GM12878 (cell line): ENCODE measurements around the gene WWOX. TPM values are rescaled to one million over a fixed set of nuclear protein-coding genes. Genes with fewer than 3 reads are reported as not detected.

ENCODE experiments used
- ATAC-seq: fragments of 200-7000 bp; cut with Tn5 transposase; 3 replicates; pipeline ENCODE4 v1.9.1; 2020; ENCODE audit warnings: mild to moderate bottlenecking, moderate library complexity
- BruUV-seq: library from RNA; stranded (reverse); fragments of 400-500 nt; replicated peaks from 2 replicates; lab custom pipeline; 2021; lab: Mats Ljungman, UMichigan
- CTCF ChIA-PET: fragments of 300-600 bp; sonication (Branson Sonifier 250); formaldehyde crosslinking; extraction: SDS; loops from one replicate; lab custom pipeline; 2021; ENCODE audit warnings: inconsistent platforms; lab: Yijun Ruan, JAX
- POLR2A ChIA-PET: fragments of 350-600 bp; formaldehyde crosslinking; extraction: SDS; loops from one replicate; lab custom pipeline; 2021; ENCODE audit warnings: inconsistent platforms; lab: Charles Lee
- RAD21 ChIA-PET: fragments of 300-600 bp; sonication (Branson Sonifier 250); formaldehyde crosslinking; loops from one replicate; lab custom pipeline; 2023; ENCODE audit warnings: antibody characterized with exemption; ENCODE audit not compliant: unreplicated experiment; lab: Charles Lee
- SMC1A ChIA-PET: fragments of 300-600 bp; sonication (Branson Sonifier 250); formaldehyde crosslinking; loops from one replicate; lab custom pipeline; 2023; ENCODE audit not compliant: unreplicated experiment, uncharacterized antibody; lab: Charles Lee
- DNase-seq: peaks from one replicate; pipeline ENCODE4 v3.0.0-alpha.2; 2011; ENCODE audit warnings: low read depth, low spot score
- FAIRE-seq: peaks from 3 replicates; lab custom pipeline; 2011; peaks lifted over from hg19 to GRCh38; lab: Jason Lieb, UNC
- H2AFZ ChIP-seq: 2 replicates; pipeline ENCODE4 v1.6.0; 2011; ENCODE audit warnings: low read depth, low read length, control low read depth; ENCODE audit not compliant: control insufficient read depth
- H3K27ac ChIP-seq: 2 replicates; pipeline ENCODE4 v1.5.1; 2011; ENCODE audit warnings: control low read depth; ENCODE audit not compliant: control insufficient read depth, insufficient read depth
- H3K27me3 ChIP-seq, 2 experiments: replicated peaks in 1 of 2; 2 replicates each; pipeline versions ENCODE4 v1.6.0 to v1.6.1; 2011; ENCODE audit warnings: low read length in 1 of 2; ENCODE audit not compliant: control insufficient read depth in 2 of 2, insufficient read depth in 2 of 2
- H3K36me3 ChIP-seq, 2 experiments: 2 replicates each; pipeline ENCODE4 v1.5.1; 2011; ENCODE audit warnings: low read length in 1 of 2; ENCODE audit not compliant: control insufficient read depth in 2 of 2, insufficient read depth in 2 of 2
- H3K4me1 ChIP-seq: 2 replicates; pipeline ENCODE4 v1.6.1; 2011; ENCODE audit warnings: mild to moderate bottlenecking, low read length, moderate library complexity, mixed read lengths; ENCODE audit not compliant: control insufficient read depth, insufficient read depth
- H3K4me2 ChIP-seq: 2 replicates; pipeline ENCODE4 v1.6.0; 2011; ENCODE audit warnings: control low read depth; ENCODE audit not compliant: control insufficient read depth, insufficient read depth
- H3K4me3 ChIP-seq: fragments of 200-600 bp; sonication (generic); 2 replicates; pipeline ENCODE4 v1.5.1; 2016
- H3K79me2 ChIP-seq: 2 replicates; pipeline ENCODE4 v1.6.0; 2011; ENCODE audit warnings: low read length; ENCODE audit not compliant: control insufficient read depth, insufficient read depth
- H3K9ac ChIP-seq: 2 replicates; pipeline ENCODE4 v1.8.0; 2011; ENCODE audit warnings: low read length, control low read depth, mixed read lengths; ENCODE audit not compliant: control insufficient read depth, insufficient read depth
- H3K9me3 ChIP-seq: replicated peaks from 3 replicates; pipeline ENCODE4 v1.5.1; 2011; ENCODE audit warnings: mild to moderate bottlenecking, low read length; ENCODE audit not compliant: control insufficient read depth, insufficient read depth
- H4K20me1 ChIP-seq: 2 replicates; pipeline ENCODE4 v1.6.0; 2011; ENCODE audit not compliant: control insufficient read depth, insufficient read depth
- BMI1 ChIP-seq: fragments of 450-650 bp; IDR thresholded peaks from 2 replicates; pipeline ENCODE4 v1.6.1; 2016; ENCODE audit warnings: mild to moderate bottlenecking, moderate library complexity, borderline replicate concordance
- CHD1 ChIP-seq: IDR thresholded peaks from 2 replicates; pipeline ENCODE4 v1.6.1; 2012; ENCODE audit warnings: low read depth, low read length, improper control_type of control experiment
- FOS ChIP-seq: IDR thresholded peaks from 3 replicates; pipeline ENCODE4 v1.6.1; 2011; ENCODE audit warnings: borderline replicate concordance; ENCODE audit not compliant: insufficient read length; ENCODE audit errors: extremely low read depth
- IKZF1 ChIP-seq: fragments of 450-650 bp; conservative IDR thresholded peaks from 2 replicates; pipeline ENCODE4 v1.6.1; 2017; ENCODE audit warnings: antibody characterized with exemption, mild to moderate bottlenecking
- MEF2A ChIP-seq: IDR thresholded peaks from 2 replicates; pipeline ENCODE4 v1.6.1; 2011; ENCODE audit warnings: low read depth, mild to moderate bottlenecking, low read length, moderate library complexity; ENCODE audit not compliant: insufficient read depth
- POU2F2 ChIP-seq: IDR thresholded peaks from 3 replicates; pipeline ENCODE4 v1.6.1; 2011; ENCODE audit warnings: low read depth, mild to moderate bottlenecking, low read length, borderline replicate concordance
- RELA ChIP-seq: fragments of 450-650 bp; IDR thresholded peaks from 2 replicates; pipeline ENCODE4 v1.8.0; 2014; ENCODE audit warnings: borderline replicate concordance; ENCODE audit not compliant: partially characterized antibody
- ZNF217 ChIP-seq: fragments of 450-650 bp; IDR thresholded peaks from 2 replicates; pipeline ENCODE4 v1.6.1; 2017; ENCODE audit warnings: antibody characterized with exemption, mild to moderate bottlenecking
- WGBS: methylation state at CpG from one replicate; pipeline ENCODE4 v1.1.6; 2016; ENCODE audit warnings: low lambda C conversion rate; ENCODE audit not compliant: insufficient replicate concordance, insufficient coverage; ENCODE audit errors: missing lambda C conversion rate; 5-methylcytosine and 5-hydroxymethylcytosine counted together
- in situ Hi-C: fragments of 300-500 bp; cut with MboI; formaldehyde crosslinking; loops from 9 replicates; pipeline ENCODE4 v1.14.3; 2018; ENCODE audit warnings: mixed read lengths
- intact Hi-C: fragments of 100-400 bp; cut with micrococcal nuclease; formaldehyde crosslinking; loops from one replicate; pipeline ENCODE4 v1.14.2; 2022; ENCODE audit not compliant: unreplicated experiment
- polyA plus RNA-seq, 11 experiments: library from polyadenylated mRNA; depleted of rRNA in 4 of 11; unstranded in 6 of 11; stranded (reverse) in 5 of 11; fragments of >200 nt; fragmentation: Nextera tagmentation in 4 of 11; fragmentation: Illumina TruSeq in 1 of 11; extraction: Ambion mirVana in 4 of 11; extraction: Trizol in 1 of 11; gene quantifications; 1 replicate in 1 of 11; 2 replicates in 10 of 11; pipeline versions ENCODE4 v1.2.1 to v1.2.3, GENCODE V29; 2011 to 2016; ENCODE audit warnings: inconsistent platforms in 2 of 11, missing spikeins in 2 of 11, low read depth in 1 of 11
- total RNA-seq, 4 experiments: library from RNA; depleted of rRNA in 3 of 4; stranded (reverse); fragments of >200 nt in 3 of 4; fragmentation: Illumina TruSeq in 1 of 4; extraction: Trizol in 1 of 4; gene quantifications; 2 replicates each; pipeline versions ENCODE4 v1.2.1 to v1.2.3, GENCODE V29; 2013 to 2021
- TF ChIP-seq, protein P1 (sequence below): IDR thresholded peaks from 2 replicates; pipeline ENCODE4 v1.6.1; 2012; ENCODE audit warnings: improper control_type of control experiment, low read depth, low read length; ENCODE audit not compliant: insufficient replicate concordance
- TF ChIP-seq, protein P2 (sequence below): fragments of 450-650 bp; IDR thresholded peaks from 2 replicates; pipeline ENCODE4 v1.6.1; 2017; ENCODE audit warnings: antibody characterized with exemption, mild to moderate bottlenecking, moderate library complexity

The WWOX gene
- total and polyA plus RNA-seq, 10 of the 15 experiments (the other 5 are each of a cell fraction or from before 2014, with no cell fraction given) = 2.8 to 24.4 (median 17.8) TPM

DNA sequence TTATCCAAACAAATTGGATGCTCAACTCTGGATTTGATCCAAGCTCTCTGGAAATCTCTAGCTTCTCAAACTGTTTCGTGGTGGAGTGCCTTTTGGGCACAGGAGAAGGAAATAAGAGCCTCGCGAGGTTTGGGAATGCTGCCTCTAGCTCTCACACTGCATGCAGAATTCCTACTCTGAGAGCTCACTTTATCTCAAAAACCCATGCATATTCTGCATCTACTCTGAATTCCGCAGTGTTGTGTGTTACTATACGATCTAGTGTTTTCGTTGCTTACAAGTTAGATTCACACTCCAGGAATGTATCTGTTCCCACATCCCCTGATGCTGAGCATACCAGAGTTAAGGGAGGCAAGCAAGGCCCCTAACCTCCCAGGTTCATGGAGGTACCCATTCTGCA, 462.7 kb downstream of the WWOX start:
- no peaks in the 10 kb centered on the region for H3K27me3 ChIP-seq
- no peaks in the 10 kb centered on the region for H3K79me2 ChIP-seq

DNA sequence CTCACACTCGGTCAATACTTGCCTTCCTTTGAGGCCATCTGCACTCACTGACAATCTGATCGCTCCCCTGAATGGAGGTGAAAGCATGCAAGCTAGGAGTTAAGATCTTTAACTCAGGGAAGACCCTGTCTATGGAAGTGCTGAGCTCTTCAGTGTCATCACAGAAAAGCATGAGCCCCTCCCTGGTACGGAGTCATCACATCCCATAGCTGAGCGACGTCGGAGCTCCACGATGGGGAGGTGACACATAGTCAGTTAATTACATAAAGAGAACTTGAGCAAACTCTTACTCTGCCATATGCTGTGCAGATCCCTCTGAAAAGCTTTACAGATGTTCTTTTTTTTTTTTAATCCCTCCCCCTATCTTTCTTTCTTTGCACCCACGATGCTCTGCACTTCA, 463.2 kb downstream of the WWOX start:
- Histone ChIP-seq H3K36me3 (no peaks in the 10 kb centered on the region), H3K4me2 (no peak overlapping the region), H3K4me3 (no peak overlapping the region), H4K20me1 (no peaks in the 10 kb centered on the region), H3K9me3 (no peaks in the 10 kb centered on the region; the same call in 2 of the 3 replicates), H3K27me3 (no peaks in the 10 kb centered on the region), H3K79me2 (no peaks in the 10 kb centered on the region), H3K9ac (no peak overlapping the region), H2AFZ (no peak overlapping the region), H3K27ac (no peak overlapping the region), H3K4me1 (no peaks in the 10 kb centered on the region)
- FAIRE-seq = no peak
- CTCF ChIA-PET = no interaction called here
- SMC1A ChIA-PET = interaction anchor here (0.6 kb wide), 1 partner anchor 35 kb away, joined by 3 read pairs; no protein-coding TSS in a partner anchor
- ATAC-seq = no peak
- in situ Hi-C loops (no loop called here), intact Hi-C loops (no loop called here)
- no TSS peak for BruUV-seq
- RAD21 ChIA-PET = interaction anchor here (0.8 kb wide), 1 partner anchor 58 kb away, joined by 3 read pairs; no protein-coding TSS in a partner anchor
- 61% methylated on average over 7 of the region's 8 CpGs for WGBS
- POLR2A ChIA-PET = no interaction called here
- DNase-seq = no peak
- TF ChIP-seq ZNF217 (no peak), BMI1 (no peak), POU2F2 (no peak), RELA (no peak), FOS (no peak), CHD1 (no peak), IKZF1 (no peak)
- TF ChIP-seq, protein P1, sequence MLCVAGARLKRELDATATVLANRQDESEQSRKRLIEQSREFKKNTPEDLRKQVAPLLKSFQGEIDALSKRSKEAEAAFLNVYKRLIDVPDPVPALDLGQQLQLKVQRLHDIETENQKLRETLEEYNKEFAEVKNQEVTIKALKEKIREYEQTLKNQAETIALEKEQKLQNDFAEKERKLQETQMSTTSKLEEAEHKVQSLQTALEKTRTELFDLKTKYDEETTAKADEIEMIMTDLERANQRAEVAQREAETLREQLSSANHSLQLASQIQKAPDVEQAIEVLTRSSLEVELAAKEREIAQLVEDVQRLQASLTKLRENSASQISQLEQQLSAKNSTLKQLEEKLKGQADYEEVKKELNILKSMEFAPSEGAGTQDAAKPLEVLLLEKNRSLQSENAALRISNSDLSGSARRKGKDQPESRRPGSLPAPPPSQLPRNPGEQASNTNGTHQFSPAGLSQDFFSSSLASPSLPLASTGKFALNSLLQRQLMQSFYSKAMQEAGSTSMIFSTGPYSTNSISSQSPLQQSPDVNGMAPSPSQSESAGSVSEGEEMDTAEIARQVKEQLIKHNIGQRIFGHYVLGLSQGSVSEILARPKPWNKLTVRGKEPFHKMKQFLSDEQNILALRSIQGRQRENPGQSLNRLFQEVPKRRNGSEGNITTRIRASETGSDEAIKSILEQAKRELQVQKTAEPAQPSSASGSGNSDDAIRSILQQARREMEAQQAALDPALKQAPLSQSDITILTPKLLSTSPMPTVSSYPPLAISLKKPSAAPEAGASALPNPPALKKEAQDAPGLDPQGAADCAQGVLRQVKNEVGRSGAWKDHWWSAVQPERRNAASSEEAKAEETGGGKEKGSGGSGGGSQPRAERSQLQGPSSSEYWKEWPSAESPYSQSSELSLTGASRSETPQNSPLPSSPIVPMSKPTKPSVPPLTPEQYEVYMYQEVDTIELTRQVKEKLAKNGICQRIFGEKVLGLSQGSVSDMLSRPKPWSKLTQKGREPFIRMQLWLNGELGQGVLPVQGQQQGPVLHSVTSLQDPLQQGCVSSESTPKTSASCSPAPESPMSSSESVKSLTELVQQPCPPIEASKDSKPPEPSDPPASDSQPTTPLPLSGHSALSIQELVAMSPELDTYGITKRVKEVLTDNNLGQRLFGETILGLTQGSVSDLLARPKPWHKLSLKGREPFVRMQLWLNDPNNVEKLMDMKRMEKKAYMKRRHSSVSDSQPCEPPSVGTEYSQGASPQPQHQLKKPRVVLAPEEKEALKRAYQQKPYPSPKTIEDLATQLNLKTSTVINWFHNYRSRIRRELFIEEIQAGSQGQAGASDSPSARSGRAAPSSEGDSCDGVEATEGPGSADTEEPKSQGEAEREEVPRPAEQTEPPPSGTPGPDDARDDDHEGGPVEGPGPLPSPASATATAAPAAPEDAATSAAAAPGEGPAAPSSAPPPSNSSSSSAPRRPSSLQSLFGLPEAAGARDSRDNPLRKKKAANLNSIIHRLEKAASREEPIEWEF = no peak
- TF ChIP-seq, protein P2, sequence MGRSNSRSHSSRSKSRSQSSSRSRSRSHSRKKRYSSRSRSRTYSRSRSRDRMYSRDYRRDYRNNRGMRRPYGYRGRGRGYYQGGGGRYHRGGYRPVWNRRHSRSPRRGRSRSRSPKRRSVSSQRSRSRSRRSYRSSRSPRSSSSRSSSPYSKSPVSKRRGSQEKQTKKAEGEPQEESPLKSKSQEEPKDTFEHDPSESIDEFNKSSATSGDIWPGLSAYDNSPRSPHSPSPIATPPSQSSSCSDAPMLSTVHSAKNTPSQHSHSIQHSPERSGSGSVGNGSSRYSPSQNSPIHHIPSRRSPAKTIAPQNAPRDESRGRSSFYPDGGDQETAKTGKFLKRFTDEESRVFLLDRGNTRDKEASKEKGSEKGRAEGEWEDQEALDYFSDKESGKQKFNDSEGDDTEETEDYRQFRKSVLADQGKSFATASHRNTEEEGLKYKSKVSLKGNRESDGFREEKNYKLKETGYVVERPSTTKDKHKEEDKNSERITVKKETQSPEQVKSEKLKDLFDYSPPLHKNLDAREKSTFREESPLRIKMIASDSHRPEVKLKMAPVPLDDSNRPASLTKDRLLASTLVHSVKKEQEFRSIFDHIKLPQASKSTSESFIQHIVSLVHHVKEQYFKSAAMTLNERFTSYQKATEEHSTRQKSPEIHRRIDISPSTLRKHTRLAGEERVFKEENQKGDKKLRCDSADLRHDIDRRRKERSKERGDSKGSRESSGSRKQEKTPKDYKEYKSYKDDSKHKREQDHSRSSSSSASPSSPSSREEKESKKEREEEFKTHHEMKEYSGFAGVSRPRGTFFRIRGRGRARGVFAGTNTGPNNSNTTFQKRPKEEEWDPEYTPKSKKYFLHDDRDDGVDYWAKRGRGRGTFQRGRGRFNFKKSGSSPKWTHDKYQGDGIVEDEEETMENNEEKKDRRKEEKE = no peak

More for the DNA sequence above, 462.7 kb downstream of the WWOX start:
- Histone ChIP-seq H3K4me1 (no peaks in the 10 kb centered on the region), H2AFZ (no peak overlapping the region), H3K27ac (no peak overlapping the region), H3K4me2 (no peak overlapping the region), H3K36me3 (no peaks in the 10 kb centered on the region), H3K9ac (no peak overlapping the region), H4K20me1 (no peaks in the 10 kb centered on the region), H3K4me3 (no peak overlapping the region), H3K9me3 (no peaks in the 10 kb centered on the region; the same call in 2 of the 3 replicates)
- RAD21 ChIA-PET = no interaction called here
- in situ Hi-C loops = no loop called here
- CTCF ChIA-PET = no interaction called here
- WGBS = 70% methylated on average over 6 of the region's 6 CpGs
- no peak for DNase-seq
- TF ChIP-seq MEF2A = no peak
- intact Hi-C loops = no loop called here
- SMC1A ChIA-PET = no interaction called here
- BruUV-seq = no TSS peak
- ATAC-seq = no peak
- POLR2A ChIA-PET = no interaction called here
- FAIRE-seq = no peak
